C4-2B (cell line): Measurements from ENCODE around the gene ALOX5.

Source experiments
- H3K27ac ChIP-seq: fragments of 450-650 bp; 2 replicates; pipeline ENCODE4 v1.5.1; 2017
- ZFX ChIP-seq: fragments of 450-650 bp; IDR thresholded peaks from 2 replicates; pipeline ENCODE4 v1.6.1; 2017
- TF ChIP-seq, protein P1 (sequence below): fragments of 450-650 bp; conservative IDR thresholded peaks from 2 replicates; pipeline ENCODE4 v1.5.1; 2017; ENCODE audit warnings: mild to moderate bottlenecking

Gene ALOX5

DNA sequence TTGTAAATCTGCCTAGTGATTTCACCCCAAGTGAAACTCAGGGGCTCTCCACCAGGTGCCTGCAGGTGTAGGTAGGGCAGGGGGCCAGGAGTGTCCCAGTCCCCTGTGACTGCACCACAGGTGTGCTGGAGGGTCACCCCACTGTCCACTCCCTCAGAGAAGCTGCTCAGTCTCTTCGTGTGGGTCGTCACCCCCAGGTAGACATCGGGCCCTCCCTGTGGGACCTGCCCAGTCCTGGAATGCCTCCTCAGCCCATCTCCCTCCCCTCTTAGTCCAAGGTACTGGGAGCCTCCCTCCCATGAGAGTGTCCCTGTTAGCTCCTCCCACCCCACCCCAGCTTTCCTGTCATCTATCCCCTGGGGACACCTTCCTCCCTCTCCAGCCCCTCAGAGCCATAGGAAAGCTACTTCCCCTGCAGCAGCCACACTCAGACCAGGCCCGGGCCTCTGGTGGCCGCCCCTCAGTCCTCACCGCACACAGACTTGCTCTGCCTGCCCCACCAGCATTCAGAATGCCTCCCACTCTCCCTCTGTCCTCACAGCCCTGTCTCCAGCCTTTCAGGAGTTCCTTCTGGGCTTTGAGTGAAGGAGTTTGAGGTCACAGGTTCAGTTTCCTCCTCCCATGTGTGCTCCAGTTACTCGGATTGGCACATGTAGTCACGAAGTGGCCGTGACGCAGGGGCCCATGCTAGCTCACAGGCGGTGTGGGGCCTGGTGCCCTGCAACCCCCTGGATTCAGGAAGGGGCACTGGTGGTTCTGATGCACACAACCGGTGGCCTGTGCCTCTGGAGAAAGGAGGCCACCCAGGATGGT lies 5.1 kb downstream of the ALOX5 start:
- no peak overlapping the region for H3K27ac ChIP-seq
- no peak for TF ChIP-seq ZFX
- TF ChIP-seq, protein P1, sequence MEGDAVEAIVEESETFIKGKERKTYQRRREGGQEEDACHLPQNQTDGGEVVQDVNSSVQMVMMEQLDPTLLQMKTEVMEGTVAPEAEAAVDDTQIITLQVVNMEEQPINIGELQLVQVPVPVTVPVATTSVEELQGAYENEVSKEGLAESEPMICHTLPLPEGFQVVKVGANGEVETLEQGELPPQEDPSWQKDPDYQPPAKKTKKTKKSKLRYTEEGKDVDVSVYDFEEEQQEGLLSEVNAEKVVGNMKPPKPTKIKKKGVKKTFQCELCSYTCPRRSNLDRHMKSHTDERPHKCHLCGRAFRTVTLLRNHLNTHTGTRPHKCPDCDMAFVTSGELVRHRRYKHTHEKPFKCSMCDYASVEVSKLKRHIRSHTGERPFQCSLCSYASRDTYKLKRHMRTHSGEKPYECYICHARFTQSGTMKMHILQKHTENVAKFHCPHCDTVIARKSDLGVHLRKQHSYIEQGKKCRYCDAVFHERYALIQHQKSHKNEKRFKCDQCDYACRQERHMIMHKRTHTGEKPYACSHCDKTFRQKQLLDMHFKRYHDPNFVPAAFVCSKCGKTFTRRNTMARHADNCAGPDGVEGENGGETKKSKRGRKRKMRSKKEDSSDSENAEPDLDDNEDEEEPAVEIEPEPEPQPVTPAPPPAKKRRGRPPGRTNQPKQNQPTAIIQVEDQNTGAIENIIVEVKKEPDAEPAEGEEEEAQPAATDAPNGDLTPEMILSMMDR = no peak

DNA sequence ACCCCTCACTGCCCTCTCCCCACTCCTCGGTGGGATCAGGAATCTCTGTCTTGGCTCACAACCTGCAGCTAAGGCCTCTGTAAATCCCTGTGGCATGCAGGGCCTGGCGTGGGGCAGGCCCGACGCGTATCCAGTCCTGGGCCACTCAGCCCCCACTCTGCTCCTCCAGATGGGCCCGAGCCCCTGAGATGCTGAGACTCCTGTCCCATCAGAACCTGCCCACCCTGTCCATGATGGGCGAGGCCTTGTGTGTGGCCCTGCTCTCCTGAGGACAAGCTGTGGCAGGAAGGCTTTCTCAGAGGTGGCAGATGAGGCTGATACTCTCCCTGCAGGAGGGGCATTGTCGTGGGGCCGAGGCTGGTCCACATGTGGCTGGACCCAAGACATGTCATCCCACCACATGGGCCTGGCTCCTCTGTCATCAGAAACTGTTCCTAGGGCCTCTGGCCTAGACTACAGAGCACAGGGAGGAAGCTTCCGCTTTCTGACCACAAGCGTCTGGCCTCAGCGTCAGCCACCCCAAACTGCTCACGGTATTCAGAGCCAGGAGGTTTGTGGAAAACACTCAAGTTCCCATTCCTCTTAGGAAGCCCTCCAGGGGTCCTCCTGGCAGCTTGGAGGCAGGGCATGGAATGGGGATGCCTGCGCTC lies 6.0 kb downstream of the ALOX5 start:
- no peak for TF ChIP-seq ZFX
- TF ChIP-seq, protein P1 = no peak
- H3K27ac ChIP-seq = no peak overlapping the region

DNA sequence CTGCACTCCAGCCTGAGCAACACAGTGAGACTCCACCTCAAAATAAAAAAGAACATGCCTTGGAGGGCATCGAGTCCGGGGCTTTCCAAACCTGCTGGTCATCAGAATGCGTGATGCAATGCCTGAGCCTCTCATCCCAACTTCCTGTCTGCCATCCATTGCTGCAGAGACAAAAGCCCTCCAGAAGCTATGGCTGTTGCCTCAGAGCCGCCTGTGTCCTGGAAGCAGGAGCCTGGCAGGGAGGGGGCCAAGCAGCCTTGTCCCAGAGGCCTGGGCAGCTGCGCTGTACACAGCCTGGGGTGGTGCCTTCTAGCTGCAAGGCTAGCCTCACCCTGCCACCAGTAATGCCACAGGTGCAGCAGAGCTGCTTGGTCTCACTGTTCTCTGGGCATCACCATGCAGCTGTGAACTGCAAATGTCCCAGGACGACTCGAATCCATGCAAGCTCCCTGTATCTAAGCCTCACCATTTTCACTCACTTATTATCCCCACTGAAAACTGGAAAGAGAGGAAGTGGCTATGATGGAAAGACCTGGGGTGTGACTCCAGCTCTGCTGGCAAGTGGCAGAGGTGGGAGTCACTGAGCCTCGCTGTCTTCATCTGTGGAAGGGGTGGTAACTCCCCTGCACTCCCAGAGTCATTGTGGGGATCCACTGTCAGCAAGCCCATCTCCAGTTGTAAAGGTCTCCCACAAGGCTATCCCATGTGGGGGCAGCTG lies 7.0 kb downstream of the ALOX5 start:
- TF ChIP-seq, protein P1 = no peak
- TF ChIP-seq ZFX = no peak
- H3K27ac ChIP-seq = no peak overlapping the region

DNA sequence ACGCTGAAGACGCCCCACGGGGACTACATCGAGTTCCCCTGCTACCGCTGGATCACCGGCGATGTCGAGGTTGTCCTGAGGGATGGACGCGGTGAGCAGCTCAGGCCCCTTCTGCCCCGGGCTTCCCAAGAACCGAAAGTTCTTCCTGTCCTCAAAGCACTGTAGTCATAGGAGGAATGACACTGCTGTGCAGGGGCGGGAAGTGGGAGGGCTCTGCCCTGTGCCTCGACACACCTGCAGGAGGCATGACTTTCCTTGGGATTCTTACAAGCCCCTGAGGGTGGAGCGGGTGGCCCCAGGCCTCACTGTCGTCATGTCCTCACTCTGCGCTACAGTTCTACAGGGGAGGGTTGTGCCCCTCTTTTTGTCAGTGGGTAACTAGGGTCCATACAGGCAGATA lies 8.6 kb downstream of the ALOX5 start:
- no peak overlapping the region for H3K27ac ChIP-seq
- no peak for TF ChIP-seq ZFX
- TF ChIP-seq, protein P1 = no peak

DNA sequence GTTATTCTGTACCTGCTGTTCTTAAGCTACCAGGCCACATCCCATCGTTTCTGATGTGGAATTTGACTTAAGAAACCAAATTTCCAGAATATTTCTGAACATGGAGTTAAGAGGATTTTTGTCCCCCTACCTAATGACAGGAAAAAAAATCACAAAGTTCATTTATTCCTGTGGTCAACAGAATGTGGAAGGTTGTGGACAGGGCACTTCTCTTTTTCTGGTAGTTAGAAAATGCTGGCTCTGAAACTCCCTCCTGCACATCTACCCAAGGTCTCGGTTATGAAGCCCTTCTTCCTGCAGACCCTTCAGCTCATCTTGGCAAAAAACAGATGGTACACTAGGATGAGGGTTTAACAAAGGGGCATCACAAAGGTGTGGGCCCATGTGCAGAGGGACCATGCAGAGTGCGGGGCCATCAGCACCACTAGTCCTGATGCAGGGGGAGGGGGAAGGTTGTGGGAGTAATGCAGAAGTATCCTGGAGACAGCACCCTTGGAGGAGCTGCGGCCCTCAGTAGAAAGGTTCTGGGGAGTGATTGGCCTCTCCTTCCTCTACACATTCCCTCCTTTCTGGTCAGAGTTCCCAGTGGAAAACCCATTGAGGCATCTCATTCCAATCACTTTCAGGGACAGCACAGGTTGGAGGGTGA lies 9.8 kb downstream of the ALOX5 start:
- TF ChIP-seq, protein P1 = no peak
- TF ChIP-seq ZFX = no peak
- H3K27ac ChIP-seq = no peak overlapping the region

DNA sequence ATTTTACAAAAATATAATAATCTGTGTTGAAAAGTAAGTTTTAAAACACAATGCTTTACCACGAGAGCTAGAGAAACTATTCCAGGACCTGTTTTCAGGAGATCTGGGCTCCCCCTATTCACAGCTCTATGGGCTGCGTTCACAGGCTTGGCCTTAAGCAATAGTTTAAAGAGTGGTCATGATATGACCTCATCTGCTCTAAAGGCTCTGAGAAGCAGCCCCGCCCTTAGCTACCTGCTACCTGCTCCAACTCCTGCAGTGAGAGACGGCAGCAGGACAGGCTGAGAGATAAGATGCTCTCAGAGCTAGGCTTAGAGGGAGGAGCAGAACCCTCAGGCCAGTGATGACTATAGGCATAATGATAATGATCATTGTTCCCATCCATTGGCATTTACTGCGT lies 12.6 kb downstream of the ALOX5 start:
- H3K27ac ChIP-seq = no peak overlapping the region
- TF ChIP-seq, protein P1 = no peak
- TF ChIP-seq ZFX = no peak
